PFSK-1 (cell line): ENCODE measurements around the gene ELMOD3.

Experiments used
- POLR2AphosphoS5 ChIP-seq: IDR thresholded peaks from 2 replicates; pipeline ENCODE4 v1.6.1; 2012; ENCODE audit warnings: low read depth, mild to moderate bottlenecking, control low read depth, low read length, moderate library complexity
- TAF1 ChIP-seq: IDR thresholded peaks from 2 replicates; pipeline ENCODE4 v1.6.1; 2012; ENCODE audit warnings: low read length, control low read depth, borderline replicate concordance; ENCODE audit not compliant: insufficient read depth

- TF ChIP-seq POLR2AphosphoS5 (no peak), TAF1 (no peak)
These were observed 3.2 kb downstream of the ELMOD3 start for GRCh38 chr2:85357736-85358135.
